HepG2 (cell line): ENCODE data around the gene PPP1R13L. TPM values are rescaled to one million over a fixed set of nuclear protein-coding genes. Genes with fewer than 3 reads are reported as not detected.

ENCODE experiments used
- ATAC-seq: fragments of 200-7000 bp; cut with Tn5 transposase; 3 replicates; pipeline ENCODE4 v1.9.1; 2020; ENCODE audit warnings: mild to moderate bottlenecking, moderate library complexity
- BruUV-seq: library from RNA; stranded (reverse); fragments of 400-500 nt; replicated peaks from 2 replicates; lab custom pipeline; 2021; lab: Mats Ljungman, UMichigan
- CTCF ChIA-PET: fragments of 300-600 bp; formaldehyde crosslinking; extraction: SDS; loops from one replicate; lab custom pipeline; 2021; ENCODE audit warnings: low total read pairs, inconsistent platforms, low intra/inter-chr PET ratio; lab: Yijun Ruan, JAX
- POLR2A ChIA-PET: fragments of 350-600 bp; sonication (Branson Sonifier 250); formaldehyde crosslinking; loops from one replicate; lab custom pipeline; 2020; ENCODE audit warnings: antibody characterized with exemption, inconsistent platforms; lab: Yijun Ruan, JAX
- DNase-seq: peaks from one replicate; pipeline ENCODE4 v3.0.0-alpha.2; 2015; ENCODE audit warnings: low spot score
- FAIRE-seq: peaks from 3 replicates; lab custom pipeline; 2011; peaks lifted over from hg19 to GRCh38; lab: Jason Lieb, UNC
- H2AFZ ChIP-seq: one replicate; pipeline ENCODE4 v1.6.1; 2011; ENCODE audit warnings: low read length, inconsistent platforms
- H3K27ac ChIP-seq: fragments of 300-600 bp; 3 replicates; pipeline ENCODE4 v1.8.0; 2011; ENCODE audit warnings: mixed run types, mild to moderate bottlenecking, mixed read lengths, low read length, inconsistent platforms; ENCODE audit not compliant: insufficient read depth; ENCODE audit errors: extremely low read length
- H3K27me3 ChIP-seq, 2 experiments: fragments of 200-600 bp in 1 of 2; 2 replicates in 1 of 2; 3 replicates in 1 of 2; pipeline versions ENCODE4 v1.6.0 to v1.8.0; 2011; ENCODE audit warnings: low read length in 2 of 2, mild to moderate bottlenecking in 2 of 2, moderate library complexity in 2 of 2, inconsistent platforms in 1 of 2; ENCODE audit not compliant: insufficient read depth in 2 of 2, control insufficient read depth in 1 of 2
- H3K36me3 ChIP-seq, 2 experiments: fragments of 200-600 bp in 1 of 2; replicated peaks in 1 of 2; 2 replicates in 1 of 2; 3 replicates in 1 of 2; pipeline versions ENCODE4 v1.5.1 to v1.8.0; 2011; ENCODE audit warnings: low read length in 2 of 2, inconsistent platforms in 1 of 2; ENCODE audit not compliant: insufficient read depth in 2 of 2, control insufficient read depth in 1 of 2
- H3K4me1 ChIP-seq: 2 replicates; pipeline ENCODE4 v1.5.1; 2012; ENCODE audit warnings: low read length, inconsistent platforms; ENCODE audit not compliant: insufficient read depth
- H3K4me2 ChIP-seq: 2 replicates; pipeline ENCODE4 v1.6.0; 2011; ENCODE audit warnings: low read depth, low read length, inconsistent platforms
- H3K4me3 ChIP-seq, 3 experiments: fragments of 200-600 bp in 1 of 3; sonication (generic), shearing (Covaris generic) in 1 of 3; replicated peaks in 1 of 3; 2 replicates each; pipeline ENCODE4 v1.5.1; 2011 to 2016; ENCODE audit warnings: low read length in 3 of 3, inconsistent platforms in 2 of 3, low read depth in 2 of 3, mild to moderate bottlenecking in 2 of 3, control low read depth in 1 of 3, mixed read lengths in 1 of 3; ENCODE audit not compliant: insufficient read depth in 1 of 3
- H3K79me2 ChIP-seq: one replicate; pipeline ENCODE4 v1.6.1; 2011; ENCODE audit warnings: low read length, inconsistent platforms; ENCODE audit not compliant: insufficient read depth
- H3K9ac ChIP-seq: 2 replicates; pipeline ENCODE4 v1.6.0; 2011; ENCODE audit warnings: mild to moderate bottlenecking, low read depth, low read length, inconsistent platforms; ENCODE audit not compliant: insufficient read depth
- H3K9me3 ChIP-seq: 2 replicates; pipeline ENCODE4 v1.5.1; 2012; ENCODE audit warnings: mild to moderate bottlenecking, low read length
- H4K20me1 ChIP-seq: 2 replicates; pipeline ENCODE4 v1.6.0; 2011; ENCODE audit warnings: inconsistent platforms, mild to moderate bottlenecking, low read length, moderate library complexity; ENCODE audit not compliant: insufficient read depth
- MBNL3 ChIP-seq: fragments of 250-450 bp; sonication (Bioruptor Pico); conservative IDR thresholded peaks from 2 replicates; pipeline ENCODE4 v1.8.0; 2022; ENCODE audit warnings: mild to moderate bottlenecking, inconsistent platforms
- RBM22 ChIP-seq: fragments of 200-400 bp; formaldehyde crosslinking; optimal IDR thresholded peaks from 2 replicates; pipeline ENCODE3; 2017; ENCODE audit warnings: mild to moderate bottlenecking, low read length, moderate library complexity
- STAG1 ChIP-seq: sonication (generic); formaldehyde crosslinking; IDR thresholded peaks from 2 replicates; pipeline ENCODE4 v1.4.0; 2020; ENCODE audit warnings: missing genetic modification reagents
- TEAD2 ChIP-seq: sonication (generic); formaldehyde crosslinking; IDR thresholded peaks from 2 replicates; pipeline ENCODE4 v1.9.0; 2021; ENCODE audit warnings: missing genetic modification reagents
- ZFP82 ChIP-seq: sonication (generic); formaldehyde crosslinking; IDR thresholded peaks from 2 replicates; pipeline ENCODE4 v1.5.1; 2020; ENCODE audit warnings: mild to moderate bottlenecking, missing genetic modification reagents, borderline replicate concordance
- ZNF224 ChIP-seq: sonication (generic); formaldehyde crosslinking; IDR thresholded peaks from 2 replicates; pipeline ENCODE4 v1.5.0; 2020; ENCODE audit warnings: mild to moderate bottlenecking, missing genetic modification reagents
- ZNF280D ChIP-seq: sonication (generic); formaldehyde crosslinking; IDR thresholded peaks from 2 replicates; pipeline ENCODE4 v1.5.1; 2020; ENCODE audit warnings: mild to moderate bottlenecking, missing genetic modification reagents
- ZNF362 ChIP-seq: sonication (generic); formaldehyde crosslinking; IDR thresholded peaks from 2 replicates; pipeline ENCODE4 v1.4.0; 2020; ENCODE audit warnings: missing genetic modification reagents, mild to moderate bottlenecking, borderline replicate concordance
- ZNF501 ChIP-seq: sonication (generic); formaldehyde crosslinking; IDR thresholded peaks from 2 replicates; pipeline ENCODE4 v1.5.1; 2020; ENCODE audit warnings: mild to moderate bottlenecking, moderate library complexity, missing genetic modification reagents
- ZNF512 ChIP-seq: sonication (generic); formaldehyde crosslinking; IDR thresholded peaks from 2 replicates; pipeline ENCODE4 v1.4.0; 2020; ENCODE audit warnings: mild to moderate bottlenecking, missing genetic modification reagents
- WGBS: methylation state at CpG from one replicate; pipeline ENCODE4 v1.1.6; 2017; ENCODE audit warnings: low lambda C conversion rate; 5-methylcytosine and 5-hydroxymethylcytosine counted together
- in situ Hi-C: cut with HindIII; loops from 2 replicates; pipeline ENCODE4 v1.10.0; 2017; ENCODE audit warnings: low pct_unique_long_range_greater_than_20kb; ENCODE audit not compliant: extremely low pct_ligation_motif_present
- intact Hi-C: fragments of 100-400 bp; cut with micrococcal nuclease; formaldehyde crosslinking; loops from one replicate; pipeline ENCODE4 v1.10.0; 2022; ENCODE audit not compliant: unreplicated experiment
- polyA plus RNA-seq, 8 experiments: library from polyadenylated mRNA; depleted of rRNA in 3 of 8; stranded (reverse) in 7 of 8; unstranded in 1 of 8; fragments of >200 nt; fragmentation: Illumina TruSeq in 4 of 8; extraction: Trizol in 4 of 8; gene quantifications; 2 replicates each; pipeline versions ENCODE4 v1.2.1 to v1.2.3, GENCODE V29; 2011 to 2016; ENCODE audit warnings: low read depth in 4 of 8, missing spikeins in 1 of 8, mixed read lengths in 1 of 8; ENCODE audit not compliant: insufficient read depth in 1 of 8
- total RNA-seq, 5 experiments: library from RNA; depleted of rRNA; stranded (reverse); fragments of >200 nt; fragmentation: Illumina TruSeq; extraction: Trizol; gene quantifications; 2 replicates each; pipeline ENCODE4 v1.2.3, GENCODE V29; 2016; ENCODE audit warnings: low read depth in 1 of 5

Gene PPP1R13L
- total and polyA plus RNA-seq, 2 of the 13 experiments (the other 11 are each of a cell fraction or from before 2014, with no cell fraction given), result 1.3 to 6.6 TPM

- TF ChIP-seq ZNF280D (CRISPR knock-in tag) (no peak), ZNF224 (CRISPR knock-in tag) (no peak)
Observed at GRCh38 chr19:45351401-45351952, 53.4 kb downstream of the PPP1R13L start (continued).

GRCh38 chr19:45350477-45351058 is 54.3 kb downstream of the PPP1R13L start:
- Histone ChIP-seq H3K4me1 (peaks cover 7% of the 10 kb centered on the region; the same call in 1 of the 2 replicates), H3K27ac (no peak overlapping the region), H2AFZ (no peak overlapping the region), H3K79me2 (no peaks in the 10 kb centered on the region), H3K27me3 (peaks cover 3 to 19% of the 10 kb centered on the region in 2 experiments; a peak in 4 of 5 replicates), H3K4me2 (no peak overlapping the region), H3K36me3 (peaks cover 17 to 44% of the 10 kb centered on the region in 2 experiments; a peak in 4 of 5 replicates), H4K20me1 (no peaks in the 10 kb centered on the region), H3K4me3 (no peak overlapping the region), H3K9ac (no peak overlapping the region), H3K9me3 (no peaks in the 10 kb centered on the region)
- intact Hi-C loops, result no loop called here
- in situ Hi-C loops, result no loop called here
- FAIRE-seq (no peak), DNase-seq (no peak), ATAC-seq (no peak)
- ChIA-PET POLR2A (no interaction called here), CTCF (no interaction called here)
- TF ChIP-seq STAG1 (CRISPR knock-in tag) (no peak), ZNF512 (CRISPR knock-in tag) (no peak), MBNL3 (CRISPR knock-in tag) (no peak), RBM22 (no peak), ZNF501 (no peak), ZNF362 (CRISPR knock-in tag) (no peak), ZFP82 (no peak), TEAD2 (CRISPR knock-in tag) (no peak)
- 93% methylated on average over 10 of the region's 17 CpGs for WGBS
- no TSS peak for BruUV-seq
